Smooth muscle cell (in vitro differentiated cells): ENCODE measurements around the gene ZNF320. TPM values are rescaled to one million over a fixed set of nuclear protein-coding genes. Genes with fewer than 3 reads are reported as not detected.

Experiments used
- DNase-seq: peaks from one replicate; lab custom pipeline; 2025; ENCODE audit not compliant: unreplicated experiment; lab: John Stamatoyannopoulos, UW
- H2AFZ ChIP-seq: fragments of 200-600 bp; sonication (generic); 2 replicates; pipeline ENCODE4 v1.6.0; 2016; ENCODE audit warnings: antibody characterized with exemption, low read depth, mild to moderate bottlenecking
- H3F3A ChIP-seq: fragments of 200-600 bp; sonication (generic); 2 replicates; pipeline ENCODE4 v1.6.0; 2017; ENCODE audit warnings: antibody characterized with exemption, low read depth
- H3K27ac ChIP-seq: fragments of 200-600 bp; sonication (generic); 2 replicates; pipeline ENCODE4 v1.5.1; 2016; ENCODE audit warnings: low read depth, mild to moderate bottlenecking
- H3K27me3 ChIP-seq: fragments of 200-600 bp; sonication (generic); 2 replicates; pipeline ENCODE4 v1.6.1; 2016; ENCODE audit warnings: low read depth, mild to moderate bottlenecking
- H3K36me3 ChIP-seq: fragments of 200-600 bp; sonication (generic); 2 replicates; pipeline ENCODE4 v1.5.1; 2016; ENCODE audit warnings: low read depth
- H3K4me1 ChIP-seq: fragments of 200-600 bp; sonication (generic); 2 replicates; pipeline ENCODE4 v1.5.1; 2016; ENCODE audit warnings: low read depth
- H3K4me2 ChIP-seq: fragments of 200-600 bp; sonication (generic); 2 replicates; pipeline ENCODE4 v1.6.0; 2016; ENCODE audit warnings: mild to moderate bottlenecking
- H3K4me3 ChIP-seq: fragments of 200-600 bp; sonication (generic); 2 replicates; pipeline ENCODE4 v1.5.1; 2016; ENCODE audit warnings: mild to moderate bottlenecking
- H3K79me2 ChIP-seq: fragments of 200-600 bp; sonication (generic); 2 replicates; pipeline ENCODE4 v1.6.0; 2016; ENCODE audit warnings: low read depth, mild to moderate bottlenecking
- H3K9ac ChIP-seq: fragments of 200-600 bp; sonication (generic); 2 replicates; pipeline ENCODE4 v1.6.0; 2016; ENCODE audit warnings: low read depth
- H3K9me3 ChIP-seq: fragments of 200-600 bp; sonication (generic); replicated peaks from 2 replicates; pipeline ENCODE4 v1.5.1; 2016; ENCODE audit warnings: low read depth
- H4K20me1 ChIP-seq: fragments of 200-600 bp; sonication (generic); 2 replicates; pipeline ENCODE4 v1.6.0; 2016; ENCODE audit warnings: low read depth
- CTCF ChIP-seq: fragments of 200-600 bp; sonication (generic); IDR thresholded peaks from 2 replicates; pipeline ENCODE4 v1.5.1; 2017; ENCODE audit warnings: borderline replicate concordance, mild to moderate bottlenecking, antibody characterized with exemption; ENCODE audit not compliant: insufficient read depth, poor library complexity, severe bottlenecking
- WGBS: methylation state at CpG from one replicate; pipeline ENCODE4 v1.1.7; 2016; ENCODE audit warnings: low lambda C conversion rate; 5-methylcytosine and 5-hydroxymethylcytosine counted together
- polyA plus RNA-seq: library from polyadenylated mRNA; unstranded; fragments of >200 nt; fragmentation: Nextera tagmentation; extraction: Ambion mirVana; gene quantifications from 2 replicates; pipeline ENCODE4 v1.2.1, GENCODE V29; 2016
- total RNA-seq: library from RNA; depleted of rRNA; stranded (reverse); fragments of >200 nt; gene quantifications from 2 replicates; pipeline ENCODE4 v1.2.3, GENCODE V29; 2014

Gene ZNF320
- total and polyA plus RNA-seq, 2 experiments from 2014 or later: 6.2 to 14.7 TPM

DNA sequence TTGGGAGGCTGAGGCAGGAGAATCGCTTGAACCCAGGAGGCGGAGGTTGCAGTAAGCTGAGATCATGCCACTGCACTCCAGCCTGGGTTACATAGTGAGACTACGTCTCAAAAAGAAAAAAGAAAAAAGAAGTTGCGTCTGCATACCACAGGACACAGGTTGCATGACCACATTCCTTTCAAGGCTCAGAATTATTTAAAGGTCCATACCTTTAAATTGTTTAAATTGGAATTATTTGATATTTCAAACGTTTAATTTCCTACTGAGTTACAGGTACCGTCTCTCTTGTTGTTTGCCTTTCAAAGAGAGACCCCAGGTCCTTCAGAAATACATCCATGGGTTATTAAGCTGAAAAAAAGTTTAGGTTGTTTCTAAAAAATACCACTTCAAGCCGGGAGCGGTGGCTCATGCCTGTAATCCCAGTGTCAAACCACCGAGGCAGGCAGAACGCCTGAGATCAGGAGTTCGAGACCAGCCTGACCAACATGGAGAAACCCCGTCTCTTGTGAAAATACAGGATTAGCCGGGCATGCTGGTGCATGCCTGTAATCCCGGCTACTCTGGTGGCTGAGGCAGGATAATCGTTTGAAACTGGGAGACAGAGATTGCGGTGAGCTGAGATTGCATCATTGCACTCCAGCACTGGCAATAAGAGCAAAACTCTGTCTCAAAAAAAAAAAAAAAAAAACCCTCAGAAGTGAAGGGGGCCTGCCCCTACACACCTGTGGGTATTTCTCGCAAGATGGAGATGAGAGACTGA is 46.6 kb upstream of the ZNF320 start:
- Histone ChIP-seq H3K27me3 (no peaks in the 10 kb centered on the region), H3K27ac (peak overlapping the region; percentile 92), H3K36me3 (peaks cover 1% of the 10 kb centered on the region), H3K4me2 (peak overlapping the region; percentile 1), H3K4me3 (no peak overlapping the region), H2AFZ (no peak overlapping the region), H3K9ac (peak overlapping the region; percentile 16), H4K20me1 (peaks cover 5% of the 10 kb centered on the region), H3K9me3 (no peaks in the 10 kb centered on the region), H3K79me2 (peaks cover 29% of the 10 kb centered on the region), H3F3A (peaks cover 27% of the 10 kb centered on the region), H3K4me1 (peaks cover 10% of the 10 kb centered on the region)
- DNase-seq: no peak
- 49% methylated on average over 17 of the region's 17 CpGs for WGBS
- no peak for TF ChIP-seq CTCF

- Histone ChIP-seq H3K27ac (peak overlapping the region; percentile 92), H3K9ac (peak overlapping the region; percentile 56), H3K4me2 (peak overlapping the region; percentile 98), H3K79me2 (peaks cover 34% of the 10 kb centered on the region), H2AFZ (peak overlapping the region; percentile 49), H3K4me3 (peak overlapping the region; percentile 95), H3F3A (peaks cover 27% of the 10 kb centered on the region), H3K4me1 (peaks cover 10% of the 10 kb centered on the region), H3K36me3 (no peaks in the 10 kb centered on the region), H3K27me3 (no peaks in the 10 kb centered on the region), H4K20me1 (peaks cover 5% of the 10 kb centered on the region), H3K9me3 (no peaks in the 10 kb centered on the region)
- WGBS: 65% methylated on average over 29 of the region's 29 CpGs
- no peak for DNase-seq
- TF ChIP-seq CTCF: no peak
These were observed 45.9 kb upstream of the ZNF320 start for GRCh38 chr19:52943134-52943883.

GRCh38 chr19:52942386-52943133 is 45.1 kb upstream of the ZNF320 start:
- Histone ChIP-seq H3K27ac (peak overlapping the region; percentile 92), H2AFZ (peak overlapping the region; percentile 94), H3K9me3 (no peaks in the 10 kb centered on the region), H4K20me1 (peaks cover 5% of the 10 kb centered on the region), H3K27me3 (no peaks in the 10 kb centered on the region), H3K36me3 (no peaks in the 10 kb centered on the region), H3K4me1 (peaks cover 10% of the 10 kb centered on the region), H3F3A (peaks cover 27% of the 10 kb centered on the region), H3K4me3 (peak overlapping the region; percentile 95), H3K9ac (peak overlapping the region; percentile 88), H3K4me2 (peak overlapping the region; percentile 98), H3K79me2 (peaks cover 42% of the 10 kb centered on the region)
- TF ChIP-seq CTCF: no peak
- under 1% methylated on average over 43 of the region's 43 CpGs for WGBS
- peak; percentile 84 for DNase-seq
